ENCODE results near the gene TUB. TPM values are rescaled to one million over a fixed set of nuclear protein-coding genes. Genes with fewer than 3 reads are reported as not detected.

The TUB gene
- total RNA-seq, 1 experiment from 2014 or later, result not detected

DNA sequence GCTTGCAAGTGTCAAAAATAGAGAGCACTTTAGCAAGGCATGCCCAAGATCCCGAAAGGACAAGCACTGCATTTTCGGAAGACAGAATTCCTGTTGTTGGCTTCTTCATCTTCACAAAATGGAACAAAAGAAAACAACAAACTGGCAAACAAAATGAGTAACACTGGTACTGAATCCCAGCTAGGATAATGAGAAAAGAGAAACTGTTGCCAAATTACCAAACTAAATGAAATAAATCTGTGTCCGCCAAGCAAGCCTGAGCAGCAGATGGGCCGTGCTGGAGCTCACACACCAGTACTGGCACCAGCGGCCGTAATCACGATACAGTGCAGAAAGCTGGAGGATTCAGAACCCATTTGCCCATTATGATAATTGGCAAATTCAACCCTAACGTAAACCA is 30.6 kb downstream of the TUB start:
- no peak for DNase-seq
- intact Hi-C loops (cut with micrococcal nuclease; ENCODE audit: unreplicated experiment), result no loop called here
- H3K27ac ChIP-seq, result no peak overlapping the region
- no peak overlapping the region for H2AFZ ChIP-seq
- H4K20me1 ChIP-seq (ENCODE audit: insufficient read depth), result no peaks in the 10 kb centered on the region
- no peaks in the 10 kb centered on the region for H3K79me2 ChIP-seq (ENCODE audit: low read depth)
- H3K27me3 ChIP-seq (ENCODE audit: insufficient read depth, low read depth), result no peaks in the 10 kb centered on the region
- no peak overlapping the region for H3K4me3 ChIP-seq
- no peaks in the 10 kb centered on the region for H3K9me3 ChIP-seq (ENCODE audit: insufficient read depth, low read depth)
- BruUV-seq (replicated peaks), result no TSS peak
- no peaks in the 10 kb centered on the region for H3K9me2 ChIP-seq (ENCODE audit: insufficient read depth)
- TF ChIP-seq EZH2 (IDR thresholded peaks at IDR 0.05; ENCODE audit: low read depth), result no peak
- TF ChIP-seq, protein P1, sequence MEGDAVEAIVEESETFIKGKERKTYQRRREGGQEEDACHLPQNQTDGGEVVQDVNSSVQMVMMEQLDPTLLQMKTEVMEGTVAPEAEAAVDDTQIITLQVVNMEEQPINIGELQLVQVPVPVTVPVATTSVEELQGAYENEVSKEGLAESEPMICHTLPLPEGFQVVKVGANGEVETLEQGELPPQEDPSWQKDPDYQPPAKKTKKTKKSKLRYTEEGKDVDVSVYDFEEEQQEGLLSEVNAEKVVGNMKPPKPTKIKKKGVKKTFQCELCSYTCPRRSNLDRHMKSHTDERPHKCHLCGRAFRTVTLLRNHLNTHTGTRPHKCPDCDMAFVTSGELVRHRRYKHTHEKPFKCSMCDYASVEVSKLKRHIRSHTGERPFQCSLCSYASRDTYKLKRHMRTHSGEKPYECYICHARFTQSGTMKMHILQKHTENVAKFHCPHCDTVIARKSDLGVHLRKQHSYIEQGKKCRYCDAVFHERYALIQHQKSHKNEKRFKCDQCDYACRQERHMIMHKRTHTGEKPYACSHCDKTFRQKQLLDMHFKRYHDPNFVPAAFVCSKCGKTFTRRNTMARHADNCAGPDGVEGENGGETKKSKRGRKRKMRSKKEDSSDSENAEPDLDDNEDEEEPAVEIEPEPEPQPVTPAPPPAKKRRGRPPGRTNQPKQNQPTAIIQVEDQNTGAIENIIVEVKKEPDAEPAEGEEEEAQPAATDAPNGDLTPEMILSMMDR (conservative IDR thresholded peaks at IDR 0.05), result no peak
- ChIA-PET POLR2A (ENCODE audit: unreplicated experiment) (no interaction called here), CTCF (no interaction called here)
- no peaks in the 10 kb centered on the region for H3F3A ChIP-seq (ENCODE audit: insufficient read depth, low read depth)
- no peak overlapping the region for H3K4me2 ChIP-seq
- no peaks in the 10 kb centered on the region for H3K36me3 ChIP-seq (ENCODE audit: low read depth)
- no peaks in the 10 kb centered on the region for H3K4me1 ChIP-seq (replicated peaks; ENCODE audit: insufficient read depth)

DNA sequence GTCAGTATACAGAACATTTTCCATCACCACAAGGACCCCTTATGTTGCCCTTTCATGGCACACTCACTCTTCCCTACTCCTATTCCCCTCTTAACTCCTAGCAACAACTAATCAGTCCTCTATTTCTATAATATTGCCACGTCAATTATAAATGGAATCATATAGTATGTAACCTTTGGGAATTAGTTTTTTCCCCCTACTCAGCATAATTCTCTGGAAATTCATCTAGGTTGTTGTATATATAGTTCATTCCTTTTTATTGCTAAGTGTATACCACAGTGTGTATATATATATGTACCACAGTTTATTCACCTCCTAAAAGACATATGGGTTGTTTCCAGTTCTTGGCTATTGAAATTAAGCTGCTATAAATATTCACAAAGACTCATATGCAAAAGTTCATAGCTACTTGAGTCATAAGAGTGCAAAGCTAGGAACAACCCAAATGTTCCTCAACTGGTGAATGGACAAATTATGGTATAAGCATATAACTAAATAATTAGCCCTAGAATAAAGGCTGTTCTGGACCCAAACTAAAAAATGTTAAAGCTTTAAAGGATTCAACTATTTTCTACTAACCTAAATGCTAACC is 41.3 kb downstream of the TUB start:
- intact Hi-C loops (cut with micrococcal nuclease; ENCODE audit: unreplicated experiment), result no loop called here
- no peaks in the 10 kb centered on the region for H3K36me3 ChIP-seq (ENCODE audit: low read depth)
- 0 out of 2 replicates have a peak, but pooled peaks cover 7% of the 10 kb centered on the region for H3K27me3 ChIP-seq (ENCODE audit: insufficient read depth, low read depth)
- no peaks in the 10 kb centered on the region for H3K9me2 ChIP-seq (ENCODE audit: insufficient read depth)
- H2AFZ ChIP-seq, result no peak overlapping the region
- H3K79me2 ChIP-seq (ENCODE audit: low read depth), result no peaks in the 10 kb centered on the region
- ChIA-PET POLR2A (ENCODE audit: unreplicated experiment) (interaction anchor here (0.6 kb wide), 1 partner anchor 543 kb away, joined by 3 read pairs; no protein-coding TSS in a partner anchor), CTCF (no interaction called here)
- no peaks in the 10 kb centered on the region for H3K9me3 ChIP-seq (ENCODE audit: insufficient read depth, low read depth)
- no peaks in the 10 kb centered on the region for H3K4me1 ChIP-seq (replicated peaks; ENCODE audit: insufficient read depth)
- TF ChIP-seq EZH2 (IDR thresholded peaks at IDR 0.05; ENCODE audit: low read depth), result no peak
- TF ChIP-seq, protein P1 (conservative IDR thresholded peaks at IDR 0.05), result no peak
- no peak overlapping the region for H3K4me2 ChIP-seq
- no peak overlapping the region for H3K4me3 ChIP-seq
- no TSS peak for BruUV-seq (replicated peaks)
- H3F3A ChIP-seq (ENCODE audit: insufficient read depth, low read depth), result no peaks in the 10 kb centered on the region
- DNase-seq, result no peak
- no peaks in the 10 kb centered on the region for H4K20me1 ChIP-seq (ENCODE audit: insufficient read depth)
- no peak overlapping the region for H3K27ac ChIP-seq

DNA sequence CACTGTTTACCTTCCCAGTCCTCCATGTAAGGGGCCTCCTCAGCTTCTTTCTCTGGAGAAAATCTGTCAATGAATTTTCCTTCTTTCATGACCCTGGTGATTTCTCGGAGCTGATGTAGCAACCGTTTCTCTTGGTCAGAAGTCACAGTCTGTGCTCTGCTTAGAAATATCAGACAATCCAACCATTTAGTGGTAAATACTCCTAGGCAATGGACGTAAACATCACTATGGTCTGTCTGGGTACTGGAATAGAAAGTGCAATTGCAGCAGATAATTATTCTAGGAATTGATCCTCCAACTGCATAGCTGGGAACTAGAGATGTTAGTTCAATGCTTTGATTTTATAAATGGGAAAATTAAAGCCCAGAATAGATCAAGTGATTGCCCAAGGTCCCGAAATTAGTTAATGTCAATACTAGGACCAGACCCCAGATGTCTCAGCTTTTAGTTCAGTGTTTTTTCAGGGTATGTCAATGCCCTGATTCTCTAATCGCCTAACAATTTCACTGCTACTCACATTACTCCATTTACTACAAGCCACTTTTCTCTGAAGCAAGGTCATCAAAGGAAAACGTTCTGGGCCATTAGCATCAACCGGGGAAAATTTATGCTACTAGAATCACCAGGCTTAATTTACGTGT is 45.8 kb downstream of the TUB start:
- Histone ChIP-seq H4K20me1 (ENCODE audit: insufficient read depth) (no peaks in the 10 kb centered on the region), H3K4me1 (replicated peaks; ENCODE audit: insufficient read depth) (no peaks in the 10 kb centered on the region), H3F3A (ENCODE audit: insufficient read depth, low read depth) (no peaks in the 10 kb centered on the region), H3K36me3 (ENCODE audit: low read depth) (no peaks in the 10 kb centered on the region), H3K79me2 (ENCODE audit: low read depth) (no peaks in the 10 kb centered on the region), H3K9me2 (ENCODE audit: insufficient read depth) (no peaks in the 10 kb centered on the region), H3K4me3 (no peak overlapping the region), H2AFZ (no peak overlapping the region), H3K27ac (no peak overlapping the region), H3K27me3 (ENCODE audit: insufficient read depth, low read depth) (peaks cover 18% of the 10 kb centered on the region; the same call in 1 of the 2 replicates), H3K9me3 (ENCODE audit: insufficient read depth, low read depth) (no peaks in the 10 kb centered on the region), H3K4me2 (no peak overlapping the region)
- DNase-seq, result no peak
- no TSS peak for BruUV-seq (replicated peaks)
- ChIA-PET POLR2A (ENCODE audit: unreplicated experiment) (no interaction called here), CTCF (no interaction called here)
- TF ChIP-seq, protein P1 (conservative IDR thresholded peaks at IDR 0.05), result no peak
- no peak for TF ChIP-seq EZH2 (IDR thresholded peaks at IDR 0.05; ENCODE audit: low read depth)
- intact Hi-C loops (cut with micrococcal nuclease; ENCODE audit: unreplicated experiment), result no loop called here
